Right kidney (tissue), 1 donor: ENCODE data around the gene LSM14A.
A peak's percentile ranks its signal among the peaks of the same experiment; 100 is the strongest.
"Not testable (repeated sequence)": the region's sequence is repeated elsewhere in the genome, so short reads cannot be mapped to it uniquely, and the experiment has no call there.

Source experiments
- DNase-seq: peaks from one replicate; pipeline ENCODE4 v3.0.0-alpha.2; 2016

The LSM14A gene

DNA sequence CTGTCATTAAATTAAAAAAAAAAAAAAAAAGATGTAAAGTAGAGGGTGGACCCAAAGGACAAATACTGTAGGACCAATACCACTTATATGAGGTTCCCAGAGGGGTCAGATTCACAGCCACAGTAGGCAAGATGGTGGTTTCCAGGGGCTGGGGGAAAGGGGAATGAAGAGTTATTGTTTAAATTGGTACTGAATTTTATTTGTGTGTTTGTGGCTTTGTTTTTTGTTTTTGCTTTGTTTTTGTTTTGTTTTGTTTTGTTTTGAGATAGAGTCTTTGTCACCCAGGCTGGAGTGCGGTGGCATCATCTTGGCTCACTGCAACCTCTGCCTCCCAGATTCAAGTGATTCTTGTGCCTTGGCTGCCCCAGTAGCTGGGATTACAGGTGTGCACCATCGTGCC, 17.9 kb upstream of the LSM14A start:
- DNase-seq: no peak

DNA sequence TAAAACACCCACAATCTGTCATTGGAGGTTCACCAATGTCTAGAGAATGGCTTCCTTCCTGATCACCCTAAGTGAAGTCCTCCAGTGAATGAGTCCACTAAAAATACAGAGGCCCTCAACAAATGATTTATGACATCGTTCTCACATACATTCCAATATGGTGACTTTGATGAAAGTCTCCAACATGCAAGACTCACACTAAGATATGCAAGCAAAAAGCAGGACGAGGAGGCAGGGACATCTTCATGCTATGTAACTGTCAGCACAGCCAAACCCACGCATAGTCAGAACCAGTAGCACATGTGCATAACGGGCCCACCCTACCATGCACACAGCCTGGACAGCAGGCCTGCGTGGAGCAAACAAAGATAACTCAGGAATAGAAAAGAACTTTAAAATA, 16.6 kb upstream of the LSM14A start:
- no peak for DNase-seq

DNA sequence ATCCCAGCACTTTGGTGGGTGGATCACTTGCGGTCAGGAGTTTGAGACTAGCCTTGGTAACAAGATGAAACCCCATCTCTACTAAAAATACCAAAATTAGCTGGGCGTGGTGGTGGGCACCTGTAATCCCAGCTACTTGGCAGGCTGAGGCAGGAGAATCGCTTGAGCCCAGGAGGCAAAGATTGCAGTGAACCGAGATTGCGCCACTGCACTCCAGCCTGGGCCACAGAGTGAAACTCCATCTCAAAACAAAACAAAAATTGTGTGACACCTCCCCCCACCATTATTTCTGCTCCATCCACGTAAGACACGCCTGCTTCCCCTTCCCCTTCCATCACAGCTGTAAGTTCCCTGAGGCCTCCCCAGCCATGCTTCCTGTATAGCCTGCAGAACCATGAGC, 13.3 kb upstream of the LSM14A start:
- not testable (repeated sequence) for DNase-seq

DNA sequence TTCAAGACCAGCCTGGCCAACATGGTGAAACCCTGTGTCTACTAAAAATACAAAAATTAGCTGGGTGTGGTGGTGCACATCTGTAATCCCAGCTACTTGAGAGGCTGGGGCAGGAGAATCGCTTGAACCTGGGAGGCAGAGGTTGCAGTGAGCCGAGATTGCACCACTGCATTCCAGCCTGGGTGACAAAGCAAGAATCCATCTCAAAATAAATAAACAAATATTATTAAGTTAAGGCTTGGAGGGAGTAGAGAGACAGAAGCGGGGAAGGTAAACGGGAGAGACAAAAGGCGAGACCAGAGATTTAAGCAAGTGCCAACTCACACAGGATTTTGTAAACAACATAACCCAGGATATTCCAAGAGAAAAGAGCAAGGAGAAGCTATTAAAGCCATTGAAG, 12.8 kb upstream of the LSM14A start:
- DNase-seq: not testable (repeated sequence)

DNA sequence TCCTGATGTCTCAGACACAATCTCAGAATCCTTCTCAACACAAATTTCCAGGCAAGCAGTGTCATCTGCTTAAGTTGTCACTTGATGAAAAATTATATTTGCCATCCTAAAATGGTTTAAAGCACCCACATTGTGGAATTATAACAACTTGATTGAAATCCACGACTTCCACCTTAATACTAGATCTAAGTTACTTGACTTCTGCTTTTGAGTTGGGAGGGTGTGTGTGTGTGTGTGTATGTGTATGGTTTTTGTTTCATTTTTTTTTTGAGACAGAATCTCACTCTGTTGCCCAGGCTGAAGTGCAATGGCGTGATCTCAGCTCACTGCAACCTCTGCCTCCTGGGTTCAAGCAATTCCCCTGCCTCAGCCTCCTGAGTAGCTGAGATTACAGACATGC, 10.4 kb upstream of the LSM14A start:
- not testable (repeated sequence) for DNase-seq

DNA sequence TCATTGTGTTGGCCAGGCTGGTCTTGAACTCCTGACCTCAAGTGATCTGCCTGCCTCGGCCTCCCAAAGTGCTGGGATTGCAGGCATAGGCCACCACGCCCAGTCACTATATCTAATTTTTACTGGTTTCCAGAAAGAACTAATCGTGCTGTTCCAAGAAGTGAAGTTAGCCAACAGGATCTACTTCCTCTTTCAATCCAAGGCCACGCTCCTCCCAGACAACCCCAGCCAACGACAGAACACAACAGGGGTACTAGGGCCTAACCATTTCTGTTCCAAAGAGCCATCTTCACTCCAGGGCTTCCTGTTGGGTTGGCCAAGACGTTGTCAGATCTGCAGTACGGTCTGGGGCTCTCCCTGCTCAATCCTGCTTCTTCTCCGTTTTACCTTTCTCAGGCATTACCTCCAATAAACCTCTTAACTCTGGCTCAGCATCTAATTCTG, 7.0 kb upstream of the LSM14A start:
- no peak for DNase-seq

DNA sequence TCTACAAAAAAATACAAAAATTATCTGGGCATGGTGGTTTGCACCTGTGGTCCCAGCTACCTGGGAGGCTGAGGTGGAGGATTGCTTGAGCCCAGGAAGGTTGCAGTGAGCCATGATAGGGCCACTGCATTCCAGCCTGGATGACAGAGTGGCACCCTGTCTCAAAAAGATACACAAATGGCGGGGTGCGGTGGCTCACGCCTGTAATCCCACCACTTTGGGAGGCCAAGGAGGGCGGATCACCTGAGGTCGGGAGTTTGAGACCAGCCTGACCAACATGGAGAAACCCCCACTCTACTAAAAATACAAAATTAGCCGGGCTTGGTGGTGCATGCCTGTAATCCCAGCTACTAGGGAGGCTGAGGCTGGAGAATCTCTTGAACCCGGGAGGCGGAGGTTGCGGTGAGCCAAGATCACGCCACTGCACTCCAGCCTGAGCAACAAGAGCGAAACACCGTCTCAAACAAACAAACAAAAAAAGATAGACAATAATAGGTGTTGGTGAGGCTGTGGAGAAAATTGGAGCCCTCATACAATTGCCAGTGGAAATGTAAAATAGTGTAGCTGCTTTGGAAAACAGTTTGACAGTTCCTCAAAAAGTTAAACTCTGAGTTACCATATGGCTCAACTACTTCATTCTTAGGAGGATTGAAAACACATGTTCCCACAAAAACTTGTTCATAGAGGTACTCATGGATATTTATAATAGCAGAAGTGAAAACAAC, 2.7 kb upstream of the LSM14A start:
- DNase-seq: not testable (repeated sequence)

DNA sequence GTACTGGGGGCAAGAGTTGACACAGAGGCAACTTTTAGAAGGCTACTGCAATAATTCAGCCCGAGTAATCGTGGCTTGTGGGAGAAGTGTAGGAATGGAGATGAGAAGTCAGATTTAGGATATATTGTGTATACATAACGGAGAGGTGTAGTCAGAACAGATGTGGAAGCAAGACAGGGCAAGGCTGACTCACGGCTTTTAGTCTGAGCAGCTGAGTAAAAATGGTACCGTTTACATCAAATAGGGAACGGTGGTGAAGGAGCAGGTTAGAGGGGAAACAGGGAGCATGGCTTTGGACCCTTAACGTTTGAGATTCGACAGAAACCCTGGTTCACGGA, 796 bp upstream of the LSM14A start:
- DNase-seq: no peak

DNA sequence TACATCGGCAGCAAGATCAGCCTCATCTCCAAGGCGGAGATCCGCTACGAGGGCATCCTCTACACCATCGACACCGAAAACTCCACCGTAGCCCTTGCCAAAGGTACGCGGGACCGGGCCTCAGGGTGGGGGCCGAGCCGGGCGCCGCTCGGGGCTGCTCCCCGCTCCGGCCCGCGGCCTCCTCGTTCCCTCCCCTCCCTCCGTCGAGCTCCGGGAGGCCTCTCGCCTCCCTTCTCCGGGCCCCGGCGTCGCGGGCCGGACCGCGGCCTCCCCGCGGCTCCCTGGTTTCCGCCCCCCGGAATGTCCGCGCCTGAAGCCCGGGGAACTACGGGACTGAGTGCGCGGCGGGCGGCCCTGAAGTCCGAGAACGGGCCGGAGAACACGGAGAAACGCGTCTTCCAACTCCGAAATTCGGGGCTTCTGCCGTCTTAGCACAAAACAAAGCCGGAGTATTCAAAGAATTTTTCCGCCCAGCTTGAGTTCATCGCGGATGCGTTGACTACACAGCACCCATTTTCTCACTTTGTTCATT, 423 bp downstream of the LSM14A start:
- peak; percentile 95 for DNase-seq

DNA sequence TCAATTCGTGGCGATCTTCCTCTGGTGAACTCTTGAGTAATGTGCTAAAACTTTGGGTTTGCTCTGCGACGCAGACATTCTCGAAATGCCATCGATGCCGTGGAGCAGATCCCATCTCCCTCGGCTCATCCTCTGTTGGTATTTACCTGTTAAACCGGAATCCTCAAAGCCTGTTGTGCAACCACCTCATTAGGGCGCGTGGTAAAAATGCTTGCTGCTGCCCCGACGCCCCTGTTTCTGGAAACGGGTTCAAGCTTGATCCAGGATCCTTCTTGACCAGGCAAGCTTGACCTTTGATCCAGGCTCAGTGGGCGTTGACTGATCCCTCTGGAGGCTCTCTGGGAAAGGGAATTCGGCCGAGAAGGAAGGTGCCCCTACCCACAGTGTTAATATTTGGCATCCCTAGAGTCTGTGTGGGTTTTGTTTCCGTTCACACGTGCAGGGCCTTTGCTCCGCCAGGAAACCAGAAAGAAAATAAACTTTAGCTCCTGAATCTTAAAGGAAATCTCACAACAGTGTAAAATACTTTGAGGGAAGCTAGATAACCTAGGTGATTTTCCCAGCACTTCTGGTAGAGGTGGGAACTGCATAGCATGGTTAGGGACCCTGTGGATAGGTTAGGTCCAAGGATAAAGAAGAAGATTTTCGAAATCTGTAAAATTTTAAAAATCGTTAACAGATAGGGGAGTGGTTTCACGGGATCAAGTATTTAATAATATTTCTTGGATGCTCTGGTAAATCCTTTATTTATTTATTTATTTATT, 1.1 kb downstream of the LSM14A start:
- DNase-seq: no peak

DNA sequence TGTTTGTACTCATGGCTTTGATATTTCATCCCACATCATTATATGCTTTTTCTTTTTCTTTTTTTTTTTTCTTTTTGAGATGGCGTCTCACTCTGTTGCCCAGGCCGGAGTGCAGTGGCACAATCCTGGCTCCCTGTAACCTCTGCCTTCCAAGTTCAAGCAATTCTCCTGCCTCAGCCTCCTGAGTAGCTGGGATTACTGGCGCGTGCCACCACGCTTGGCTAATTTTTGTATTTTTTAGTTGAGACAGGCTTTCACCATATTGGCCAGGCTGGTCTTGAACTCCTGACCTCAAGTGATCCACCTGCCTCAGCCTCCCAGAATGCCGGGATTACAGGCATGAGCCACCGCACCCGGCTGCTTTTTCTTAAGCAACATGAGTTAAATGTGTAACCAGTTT, 2.9 kb downstream of the LSM14A start:
- DNase-seq: not testable (repeated sequence)

DNA sequence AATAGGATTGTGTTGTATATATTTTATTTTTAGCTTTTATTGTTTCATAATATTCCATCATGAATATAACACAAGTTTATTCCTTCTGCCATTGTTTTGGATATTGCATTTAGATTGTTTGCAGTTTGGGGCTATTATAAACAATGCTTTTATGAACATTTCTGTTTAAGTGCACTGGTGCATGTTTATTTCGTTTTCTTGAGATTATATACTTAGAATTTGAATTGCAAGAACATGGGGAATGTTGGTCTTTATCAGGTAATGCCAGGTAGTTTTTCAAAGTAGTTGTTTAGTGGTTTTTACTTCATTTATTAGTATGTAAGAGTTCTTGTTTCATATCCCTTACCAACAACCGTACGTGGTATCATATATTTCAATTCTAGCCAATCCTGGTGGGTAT, 4.3 kb downstream of the LSM14A start:
- no peak for DNase-seq

DNA sequence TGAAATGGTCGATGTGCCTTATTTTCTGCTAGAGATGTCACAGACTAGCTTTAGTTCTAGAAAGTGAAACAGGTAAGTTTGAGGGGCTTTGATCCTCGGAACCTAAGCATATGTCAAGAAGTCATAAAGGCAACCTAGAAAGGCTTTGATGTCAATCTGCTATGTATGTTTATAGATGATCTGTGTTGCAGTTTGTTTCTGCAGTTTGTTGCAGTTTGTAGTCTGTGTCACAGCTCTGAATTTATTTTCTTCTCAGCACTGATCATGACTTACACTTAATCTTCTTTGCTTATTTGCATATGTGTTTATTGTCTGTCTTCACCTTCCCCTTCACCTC, 5.9 kb downstream of the LSM14A start:
- DNase-seq: no peak

DNA sequence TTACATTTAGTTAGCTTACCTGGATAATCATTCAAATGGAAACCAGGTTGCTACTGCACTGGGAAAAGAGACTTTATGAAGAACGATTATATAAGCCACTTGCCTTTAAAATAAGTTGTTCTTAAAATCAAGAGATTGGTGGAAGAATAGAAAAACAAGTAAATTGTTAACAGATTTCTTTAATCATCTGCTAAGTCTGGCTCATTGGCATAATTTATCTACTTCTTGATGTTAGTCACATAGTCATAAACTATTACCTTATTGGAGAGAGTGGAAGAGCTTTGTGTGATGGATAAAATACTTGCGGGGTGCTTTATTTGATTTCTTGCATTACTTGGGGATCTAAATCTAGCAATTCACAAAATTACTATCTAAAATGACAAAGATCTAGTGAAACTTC, 6.8 kb downstream of the LSM14A start:
- no peak for DNase-seq

DNA sequence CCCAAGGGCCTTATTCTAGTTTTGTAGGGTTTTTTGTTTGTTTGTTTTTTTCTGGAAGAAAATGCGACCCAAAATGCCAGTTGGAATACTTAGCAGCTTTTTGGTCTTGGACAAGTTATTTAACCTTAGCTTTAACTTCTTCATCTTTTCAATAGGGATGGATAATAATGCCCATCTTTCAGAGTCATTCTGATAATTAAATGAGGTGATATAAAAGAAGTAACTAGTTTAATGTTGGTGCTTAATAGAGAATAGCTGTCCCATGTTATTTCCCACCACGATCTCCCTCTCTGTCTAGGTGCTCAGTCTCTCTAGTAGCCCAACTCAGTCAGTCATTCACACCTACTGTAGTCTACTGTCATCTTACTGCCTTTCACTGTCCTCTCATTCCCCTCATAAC, 8.0 kb downstream of the LSM14A start:
- DNase-seq: no peak

DNA sequence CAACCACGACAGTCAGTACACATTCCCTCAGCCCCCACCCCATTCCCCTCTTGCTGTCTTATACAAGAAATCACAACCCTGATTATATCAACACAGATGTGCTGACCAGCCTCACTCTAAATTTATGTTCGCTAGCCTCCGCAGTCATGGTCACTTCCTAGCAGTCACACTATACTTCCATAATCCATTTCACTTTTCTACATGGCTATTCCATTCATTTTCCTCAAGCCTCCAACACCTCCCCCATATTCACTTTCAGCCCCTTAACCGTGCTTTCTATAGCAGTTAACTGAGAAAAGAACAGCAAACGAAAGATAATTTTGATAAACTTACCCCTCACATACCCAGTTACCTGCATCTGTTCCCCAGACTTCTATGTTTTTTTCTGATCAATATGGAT, 8.4 kb downstream of the LSM14A start:
- no peak for DNase-seq

DNA sequence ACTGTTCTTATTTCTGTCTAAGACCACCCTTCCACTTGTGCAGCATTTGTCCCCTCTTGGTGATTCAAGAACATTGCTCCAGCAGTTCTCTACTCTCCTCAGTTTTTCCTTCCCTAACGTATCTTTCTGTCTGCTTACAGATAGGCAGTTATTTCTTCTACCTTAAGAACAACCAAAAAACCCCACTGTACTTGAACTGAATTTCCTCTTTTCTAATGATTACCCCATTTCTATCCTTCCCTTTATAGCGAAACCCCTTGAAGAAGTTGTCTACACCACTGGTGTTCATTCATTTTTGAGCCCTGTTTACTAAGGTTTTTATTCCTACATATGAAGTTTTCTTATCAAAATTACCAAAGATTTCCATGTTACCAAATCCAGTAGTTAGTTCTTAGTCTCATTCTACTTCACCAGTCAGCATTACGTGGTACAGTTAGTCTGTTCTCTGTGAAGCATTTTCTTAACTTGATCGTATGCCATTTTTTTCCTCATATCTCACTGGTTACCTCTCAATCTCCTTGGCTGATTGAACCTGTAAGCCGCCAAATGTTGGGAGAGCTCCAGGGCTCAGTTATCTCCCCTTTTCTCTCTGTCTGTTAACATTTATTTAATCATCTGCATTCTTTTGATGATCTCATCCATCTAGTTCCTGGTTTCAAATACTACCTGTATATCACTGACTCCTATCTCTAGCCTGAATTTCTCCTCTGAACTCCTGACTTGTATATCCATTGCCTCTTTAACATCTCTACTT, 9.0 kb downstream of the LSM14A start:
- DNase-seq: no peak

DNA sequence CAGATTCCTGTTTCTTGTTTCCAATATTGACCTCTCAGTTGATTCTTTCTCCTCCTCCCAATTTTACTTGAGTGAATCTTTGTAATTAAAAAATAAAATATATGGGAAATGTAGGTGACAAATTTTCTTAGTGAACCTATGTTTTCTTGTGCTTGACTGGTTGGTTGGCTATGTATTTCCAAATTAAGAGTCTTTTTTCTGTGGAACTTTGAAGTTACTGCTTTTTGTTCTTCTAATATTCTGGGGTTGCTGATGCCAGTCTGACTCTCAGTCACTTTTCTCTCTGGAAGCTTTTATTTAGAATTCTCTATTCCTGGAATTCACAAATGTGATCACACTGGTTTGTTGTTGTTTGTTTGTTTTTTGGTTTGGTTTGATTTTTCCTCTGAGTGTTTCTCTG, 9.8 kb downstream of the LSM14A start:
- DNase-seq: no peak

DNA sequence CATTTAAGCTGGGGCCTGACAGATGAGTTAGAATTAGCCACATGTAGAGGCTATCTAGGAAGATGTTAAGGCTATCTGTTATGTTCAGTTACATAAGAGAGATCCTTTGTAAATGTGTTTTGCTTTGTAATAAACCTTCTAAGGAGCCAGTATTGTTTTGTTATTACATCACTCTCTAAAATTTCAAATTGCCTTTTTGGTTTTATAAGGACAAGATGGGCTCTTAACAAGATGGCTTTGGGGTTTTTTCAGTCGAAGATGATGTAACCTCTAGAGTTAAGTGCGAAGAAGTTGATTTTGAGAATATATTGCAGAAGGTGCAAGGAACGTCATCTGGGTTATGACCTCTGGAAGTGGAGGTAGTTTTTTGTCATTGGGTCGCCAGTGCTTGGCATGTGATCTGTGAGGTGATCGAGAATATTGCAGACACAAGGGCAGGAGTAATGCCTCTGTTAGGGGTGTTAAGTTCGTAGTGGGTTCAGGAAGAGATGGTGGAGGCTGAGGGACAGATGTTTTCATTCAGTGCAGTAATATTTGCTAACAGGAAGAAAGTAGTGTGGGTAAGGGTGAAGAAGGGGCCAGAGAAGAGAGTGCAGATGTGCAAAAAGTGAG, 12.7 kb downstream of the LSM14A start:
- DNase-seq: no peak

DNA sequence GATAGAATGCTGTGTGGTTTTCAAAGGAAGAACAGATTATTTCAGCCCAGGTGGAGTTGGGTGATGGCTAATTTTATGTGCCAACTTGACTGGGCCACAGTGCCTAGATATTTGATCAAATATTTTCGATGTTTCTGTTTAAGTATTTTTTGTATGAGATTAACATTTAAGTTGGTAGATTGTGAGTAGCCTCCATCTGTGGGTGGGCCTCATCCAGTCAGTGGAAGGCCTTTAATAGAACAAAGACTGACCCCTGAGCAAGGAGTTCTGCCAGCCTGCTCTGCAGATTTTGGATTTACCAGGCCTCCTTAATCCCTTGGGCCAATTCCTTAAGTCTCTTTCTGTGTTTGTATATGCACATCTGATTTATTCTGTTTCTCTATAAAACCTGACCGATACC, 13.9 kb downstream of the LSM14A start:
- DNase-seq: no peak

DNA sequence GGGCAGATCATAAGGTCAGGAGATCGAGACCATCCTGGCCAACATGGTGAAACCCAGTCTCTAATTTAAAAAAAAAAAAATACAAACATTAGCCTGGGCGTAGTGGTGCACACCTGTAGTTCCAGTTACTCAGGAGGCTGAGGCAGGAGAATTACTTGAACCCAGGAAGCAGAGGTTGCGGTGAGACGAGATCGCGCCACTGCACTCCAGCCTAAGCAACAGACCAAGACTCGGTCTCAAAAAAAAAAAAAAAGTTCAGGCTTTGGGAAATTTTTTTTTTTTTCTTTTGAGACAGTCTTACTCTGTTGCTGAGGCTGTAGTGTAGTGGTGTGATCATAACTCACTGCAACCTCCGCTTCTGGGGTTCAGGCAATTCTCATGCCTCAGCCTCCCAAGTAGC, 14.7 kb downstream of the LSM14A start:
- no peak for DNase-seq

DNA sequence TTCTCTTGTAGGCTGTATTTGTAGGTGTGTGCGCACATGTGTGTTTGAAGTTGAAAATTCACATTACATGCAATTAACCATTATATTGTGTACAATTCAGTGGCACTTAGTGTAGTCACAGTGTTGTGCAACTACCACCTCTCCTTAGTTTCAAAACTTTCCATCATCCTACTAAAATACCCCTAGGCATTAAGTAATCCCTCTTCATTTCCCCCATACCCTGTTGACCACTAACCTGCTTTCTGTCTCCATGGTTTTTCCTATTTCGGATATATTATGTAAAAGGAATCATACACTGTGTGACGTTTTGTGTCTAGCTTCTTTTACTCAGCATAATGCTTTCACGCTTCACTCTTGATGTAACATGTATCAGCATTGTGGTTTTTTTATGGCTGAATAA, 16.1 kb downstream of the LSM14A start:
- DNase-seq: no peak
